Measurements from ENCODE around the gene TSPAN9.

TSPAN9 gene

DNA sequence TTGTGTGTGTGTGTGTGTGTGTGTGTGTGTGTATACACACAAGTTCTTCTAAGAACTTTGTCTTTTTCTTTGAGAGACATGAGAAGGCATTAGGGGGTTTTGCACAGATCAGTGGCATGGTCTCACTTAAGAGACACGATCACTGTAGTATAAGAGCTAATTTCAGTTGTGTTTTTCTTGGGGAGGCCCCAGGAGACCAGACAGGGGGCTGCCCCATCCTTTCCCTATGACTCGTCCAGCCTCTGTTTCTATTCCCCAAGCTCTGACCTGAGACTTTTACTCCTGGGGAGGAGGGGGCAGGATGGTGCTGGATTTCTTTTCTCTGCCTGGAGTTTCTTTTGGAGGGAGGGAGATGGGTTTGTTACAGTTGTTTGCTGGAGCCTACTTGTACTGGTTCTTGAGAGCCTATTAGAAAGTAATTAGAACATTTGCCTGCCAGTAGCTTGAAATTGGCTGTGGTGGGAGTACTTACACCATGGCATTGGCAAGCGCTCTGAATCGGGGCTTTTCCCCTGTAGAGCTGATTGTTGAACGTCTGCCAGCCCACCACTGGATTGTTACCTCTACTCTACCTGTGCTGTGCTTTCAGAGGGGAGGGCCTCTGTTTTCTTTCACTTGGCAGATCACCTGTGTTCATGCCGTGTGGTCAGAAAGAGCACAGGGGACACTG lies 109.5 kb downstream of the TSPAN9 start:
- H3K4me3 ChIP-seq (ENCODE audit: low read depth, low read length), result no peak overlapping the region
- no peak for DNase-seq (ENCODE audit: low read depth)
- TF ChIP-seq, protein P1, sequence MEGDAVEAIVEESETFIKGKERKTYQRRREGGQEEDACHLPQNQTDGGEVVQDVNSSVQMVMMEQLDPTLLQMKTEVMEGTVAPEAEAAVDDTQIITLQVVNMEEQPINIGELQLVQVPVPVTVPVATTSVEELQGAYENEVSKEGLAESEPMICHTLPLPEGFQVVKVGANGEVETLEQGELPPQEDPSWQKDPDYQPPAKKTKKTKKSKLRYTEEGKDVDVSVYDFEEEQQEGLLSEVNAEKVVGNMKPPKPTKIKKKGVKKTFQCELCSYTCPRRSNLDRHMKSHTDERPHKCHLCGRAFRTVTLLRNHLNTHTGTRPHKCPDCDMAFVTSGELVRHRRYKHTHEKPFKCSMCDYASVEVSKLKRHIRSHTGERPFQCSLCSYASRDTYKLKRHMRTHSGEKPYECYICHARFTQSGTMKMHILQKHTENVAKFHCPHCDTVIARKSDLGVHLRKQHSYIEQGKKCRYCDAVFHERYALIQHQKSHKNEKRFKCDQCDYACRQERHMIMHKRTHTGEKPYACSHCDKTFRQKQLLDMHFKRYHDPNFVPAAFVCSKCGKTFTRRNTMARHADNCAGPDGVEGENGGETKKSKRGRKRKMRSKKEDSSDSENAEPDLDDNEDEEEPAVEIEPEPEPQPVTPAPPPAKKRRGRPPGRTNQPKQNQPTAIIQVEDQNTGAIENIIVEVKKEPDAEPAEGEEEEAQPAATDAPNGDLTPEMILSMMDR (IDR thresholded peaks at IDR 0.05; ENCODE audit: low read depth, low read length, missing control alignments), result no peak
- in situ Hi-C loops (cut with HindIII; ENCODE audit: low sequenced_read_pairs), result no loop called here

DNA sequence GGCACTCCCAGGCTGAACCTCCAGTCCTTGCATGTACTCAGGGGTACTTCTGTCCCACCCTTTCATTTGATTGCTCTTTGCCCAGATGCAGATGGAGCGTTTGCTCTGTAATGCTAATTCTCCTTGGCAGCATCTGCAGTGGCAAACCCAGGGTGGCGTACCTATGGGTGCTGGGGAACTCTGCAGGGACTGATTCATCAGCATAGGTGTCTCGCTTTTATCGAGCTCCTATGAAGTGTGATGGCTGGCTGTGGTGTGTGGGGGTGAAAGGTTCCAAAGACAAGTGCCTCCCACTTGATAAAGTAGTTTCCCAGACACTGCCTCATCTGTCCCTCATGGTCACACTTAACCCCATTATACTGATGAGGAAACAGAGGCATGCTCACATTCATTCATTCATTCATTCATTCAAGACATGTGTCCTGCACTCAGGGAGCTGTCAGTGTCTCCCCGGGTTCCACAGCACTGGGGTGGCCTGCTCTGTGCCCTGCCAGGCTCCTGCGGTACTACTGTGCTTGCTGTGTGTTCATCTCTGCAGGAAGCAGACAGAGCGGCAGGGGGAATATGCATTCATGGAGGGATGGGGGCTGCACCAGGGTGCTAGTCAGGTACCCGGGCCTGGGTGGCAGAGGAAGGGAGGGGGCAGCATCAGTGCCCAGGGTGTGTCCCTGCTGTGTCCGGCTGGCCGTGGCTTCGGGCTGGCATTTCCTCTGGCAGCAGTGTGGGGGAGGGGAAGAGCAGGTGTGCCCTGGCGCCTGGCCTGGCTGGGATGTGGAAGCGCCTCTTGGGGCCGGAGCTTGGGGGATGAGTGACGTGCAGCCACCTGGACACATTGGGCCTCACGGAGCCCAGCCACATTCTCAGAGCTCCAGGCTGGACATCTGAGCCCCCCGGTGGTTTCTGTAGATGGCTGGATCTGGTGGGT lies 110.9 kb downstream of the TSPAN9 start:
- H3K4me3 ChIP-seq (ENCODE audit: low read depth, low read length), result no peak overlapping the region
- DNase-seq (ENCODE audit: low read depth), result no peak
- TF ChIP-seq, protein P1 (IDR thresholded peaks at IDR 0.05; ENCODE audit: low read depth, low read length, missing control alignments), result no peak
- in situ Hi-C loops (cut with HindIII; ENCODE audit: low sequenced_read_pairs), result no loop called here

DNA sequence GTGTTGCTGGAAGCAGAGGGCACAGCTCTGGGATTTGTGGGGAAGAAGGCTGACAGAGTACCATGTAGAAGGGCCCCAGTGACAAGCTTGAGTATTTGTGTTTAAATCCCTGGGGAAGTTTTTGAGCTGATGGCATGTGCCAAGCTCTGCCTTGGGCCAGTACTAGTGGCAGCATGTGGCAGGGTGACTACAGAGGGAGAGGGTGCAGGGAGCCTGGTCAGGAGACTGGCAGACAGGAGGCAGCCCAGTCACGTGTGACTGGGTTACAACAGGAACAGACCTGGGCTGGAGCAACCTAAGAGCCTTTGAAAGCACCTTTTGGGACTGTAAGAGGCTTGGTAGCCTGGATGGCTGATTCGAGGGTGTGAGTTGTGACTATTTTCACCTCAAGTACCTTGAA lies 112.1 kb downstream of the TSPAN9 start:
- no peak for DNase-seq (ENCODE audit: low read depth)
- TF ChIP-seq, protein P1 (IDR thresholded peaks at IDR 0.05; ENCODE audit: low read depth, low read length, missing control alignments), result no peak
- H3K4me3 ChIP-seq (ENCODE audit: low read depth, low read length), result no peak overlapping the region
- in situ Hi-C loops (cut with HindIII; ENCODE audit: low sequenced_read_pairs), result no loop called here

DNA sequence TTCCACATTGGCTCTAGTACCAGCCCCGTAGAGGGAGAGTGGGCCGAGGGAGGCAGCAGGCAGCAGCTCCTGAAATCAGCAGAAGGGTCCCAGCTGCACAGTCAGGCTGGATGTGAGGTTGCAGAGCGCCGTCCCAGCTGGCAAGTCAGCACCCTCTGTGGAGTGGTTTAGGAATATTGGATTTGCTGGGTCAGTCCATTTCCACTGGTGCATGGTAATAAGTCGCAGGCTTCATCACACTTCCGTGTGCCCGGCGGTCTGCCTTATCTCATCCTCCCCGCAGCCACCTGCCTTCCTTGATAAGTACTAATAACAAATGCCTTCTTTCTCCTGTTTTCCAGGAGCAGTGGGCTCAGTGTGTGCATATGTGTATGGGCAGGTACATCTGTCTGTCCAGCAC lies 112.9 kb downstream of the TSPAN9 start:
- in situ Hi-C loops (cut with HindIII; ENCODE audit: low sequenced_read_pairs), result no loop called here
- H3K4me3 ChIP-seq (ENCODE audit: low read depth, low read length), result no peak overlapping the region
- DNase-seq (ENCODE audit: low read depth), result no peak
- TF ChIP-seq, protein P1 (IDR thresholded peaks at IDR 0.05; ENCODE audit: low read depth, low read length, missing control alignments), result no peak

DNA sequence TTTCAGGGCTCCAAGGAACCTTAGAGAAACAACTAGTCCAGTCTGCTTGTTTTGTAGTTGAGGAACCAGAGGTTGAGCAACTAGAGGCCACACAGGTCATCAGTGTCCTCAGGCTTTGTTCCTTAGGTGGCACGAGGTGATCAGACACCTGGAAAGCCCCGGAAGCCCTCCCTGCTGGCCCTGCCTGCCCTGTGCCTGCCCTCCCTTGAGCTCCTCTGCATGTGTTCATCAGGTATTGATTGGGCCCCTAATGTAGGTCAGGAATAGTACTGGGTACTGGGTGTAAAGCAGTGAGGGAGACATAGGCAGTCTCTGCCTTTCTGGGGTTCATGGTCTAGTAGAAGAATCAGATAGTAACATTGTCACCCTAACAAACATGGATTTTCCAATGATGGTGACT lies 114.3 kb downstream of the TSPAN9 start:
- no peak overlapping the region for H3K4me3 ChIP-seq (ENCODE audit: low read depth, low read length)
- DNase-seq (ENCODE audit: low read depth), result no peak
- in situ Hi-C loops (cut with HindIII; ENCODE audit: low sequenced_read_pairs), result no loop called here
- TF ChIP-seq, protein P1 (IDR thresholded peaks at IDR 0.05; ENCODE audit: low read depth, low read length, missing control alignments), result no peak

DNA sequence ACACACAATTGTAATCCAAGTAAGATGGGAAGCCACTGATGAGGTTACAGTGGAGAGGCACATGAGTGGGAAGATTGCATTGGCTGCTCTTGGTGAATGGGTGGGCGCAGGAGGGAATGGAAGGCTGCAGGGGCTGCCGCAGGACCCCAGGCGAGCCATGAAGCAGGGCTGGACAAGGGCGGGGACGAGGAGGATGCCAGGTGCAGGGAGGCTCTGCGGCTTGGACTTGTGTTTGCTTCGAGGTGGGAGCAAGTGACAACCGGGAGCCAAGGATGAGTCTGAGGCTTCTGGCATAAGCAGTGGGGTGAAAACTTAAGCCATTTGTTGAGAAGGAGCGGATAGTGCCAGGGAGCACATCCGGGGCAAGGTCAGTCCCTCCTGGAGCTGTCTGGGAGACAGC lies 115.0 kb downstream of the TSPAN9 start:
- no peak for DNase-seq (ENCODE audit: low read depth)
- TF ChIP-seq, protein P1 (IDR thresholded peaks at IDR 0.05; ENCODE audit: low read depth, low read length, missing control alignments), result no peak
- no peak overlapping the region for H3K4me3 ChIP-seq (ENCODE audit: low read depth, low read length)
- in situ Hi-C loops (cut with HindIII; ENCODE audit: low sequenced_read_pairs), result no loop called here
